Measurements from ENCODE around the gene PPP1R14C. TPM values are rescaled to one million over a fixed set of nuclear protein-coding genes. Genes with fewer than 3 reads are reported as not detected.

Gene PPP1R14C
- total and polyA plus RNA-seq, 2 donors (not counting 3 experiments of a cell fraction or from before 2014, with no cell fraction given) = not detected

DNA sequence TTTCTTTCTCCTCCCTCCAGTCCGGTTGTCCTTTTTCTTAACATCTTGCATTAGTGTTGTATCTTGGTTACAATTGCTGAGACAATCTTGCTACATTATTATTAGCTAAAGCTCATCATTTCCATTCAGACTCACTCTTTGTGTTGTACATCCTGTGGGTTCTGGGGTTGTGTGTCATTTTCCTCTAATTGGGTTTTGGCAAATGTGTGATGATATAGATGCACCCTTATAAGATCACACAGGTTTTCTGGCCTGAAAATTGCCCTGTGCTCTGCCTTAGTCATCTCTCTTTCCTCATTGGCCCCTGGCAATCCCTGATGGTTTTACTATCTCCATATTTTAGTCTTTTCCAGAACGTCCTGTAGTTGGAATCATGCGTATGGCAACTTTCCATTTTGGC lies 60.1 kb downstream of the PPP1R14C start:
- TF ChIP-seq JUN (IDR thresholded peaks at IDR 0.05; ENCODE audit: borderline replicate concordance, insufficient read depth, insufficient read length, low read depth) = no peak
- TF ChIP-seq, protein P1, sequence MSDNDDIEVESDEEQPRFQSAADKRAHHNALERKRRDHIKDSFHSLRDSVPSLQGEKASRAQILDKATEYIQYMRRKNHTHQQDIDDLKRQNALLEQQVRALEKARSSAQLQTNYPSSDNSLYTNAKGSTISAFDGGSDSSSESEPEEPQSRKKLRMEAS (IDR thresholded peaks at IDR 0.05; ENCODE audit: insufficient read depth, insufficient read length) = no peak
- no peak for TF ChIP-seq MYC (IDR thresholded peaks at IDR 0.05; ENCODE audit: low read depth, low read length)
- TF ChIP-seq POLR2AphosphoS5 (IDR thresholded peaks at IDR 0.05; ENCODE audit: insufficient read depth, low read depth, low read length) = no peak
- no peak for TF ChIP-seq FOS (IDR thresholded peaks at IDR 0.05; ENCODE audit: borderline replicate concordance, insufficient read depth, low read length)
- TF ChIP-seq, protein P2, sequence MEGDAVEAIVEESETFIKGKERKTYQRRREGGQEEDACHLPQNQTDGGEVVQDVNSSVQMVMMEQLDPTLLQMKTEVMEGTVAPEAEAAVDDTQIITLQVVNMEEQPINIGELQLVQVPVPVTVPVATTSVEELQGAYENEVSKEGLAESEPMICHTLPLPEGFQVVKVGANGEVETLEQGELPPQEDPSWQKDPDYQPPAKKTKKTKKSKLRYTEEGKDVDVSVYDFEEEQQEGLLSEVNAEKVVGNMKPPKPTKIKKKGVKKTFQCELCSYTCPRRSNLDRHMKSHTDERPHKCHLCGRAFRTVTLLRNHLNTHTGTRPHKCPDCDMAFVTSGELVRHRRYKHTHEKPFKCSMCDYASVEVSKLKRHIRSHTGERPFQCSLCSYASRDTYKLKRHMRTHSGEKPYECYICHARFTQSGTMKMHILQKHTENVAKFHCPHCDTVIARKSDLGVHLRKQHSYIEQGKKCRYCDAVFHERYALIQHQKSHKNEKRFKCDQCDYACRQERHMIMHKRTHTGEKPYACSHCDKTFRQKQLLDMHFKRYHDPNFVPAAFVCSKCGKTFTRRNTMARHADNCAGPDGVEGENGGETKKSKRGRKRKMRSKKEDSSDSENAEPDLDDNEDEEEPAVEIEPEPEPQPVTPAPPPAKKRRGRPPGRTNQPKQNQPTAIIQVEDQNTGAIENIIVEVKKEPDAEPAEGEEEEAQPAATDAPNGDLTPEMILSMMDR (IDR thresholded peaks at IDR 0.05; ENCODE audit: extremely low read depth in 1 of 2, insufficient read depth in 1 of 2, low read depth in 1 of 2, low read length in 2 of 2) = no peak
- TF ChIP-seq EZH2 (IDR thresholded peaks at IDR 0.05; ENCODE audit: borderline replicate concordance, low read depth, low read length, severe bottlenecking) = no peak
- H3K9ac ChIP-seq (replicated peaks; ENCODE audit: extremely low read depth, insufficient read depth, low read length) = no peak overlapping the region
- H2AFZ ChIP-seq (ENCODE audit: low read depth, low read length) = no peak overlapping the region
- CTCF ChIA-PET = no interaction called here
- no peaks in the 10 kb centered on the region for H3K9me3 ChIP-seq (replicated peaks; ENCODE audit: control insufficient read depth, insufficient read depth, low read length)
- no peak for DNase-seq (ENCODE audit: low read depth, low spot score)
- no peaks in the 10 kb centered on the region for H3K9me1 ChIP-seq (replicated peaks; ENCODE audit: control insufficient read depth, extremely low read depth, insufficient read depth, low read length)
- intact Hi-C loops (cut with micrococcal nuclease) = no loop called here
- POLR2A ChIA-PET = no interaction called here
- H3K4me1 ChIP-seq (ENCODE audit: control insufficient read depth, extremely low read depth, insufficient read depth, low read length) = no peaks in the 10 kb centered on the region
- H3K36me3 ChIP-seq (ENCODE audit: control insufficient read depth in 2 of 2, extremely low read depth in 1 of 2, insufficient read depth in 2 of 2, low read length in 2 of 2) = no peaks in the 10 kb centered on the region
- no peaks in the 10 kb centered on the region for H4K20me1 ChIP-seq (replicated peaks; ENCODE audit: control insufficient read depth, extremely low read depth, insufficient read depth, low read length)
- no peak overlapping the region for H3K27ac ChIP-seq (ENCODE audit: insufficient read depth, low read depth, low read length)
- no peaks in the 10 kb centered on the region for H3K79me2 ChIP-seq (ENCODE audit: control insufficient read depth, insufficient read depth, low read length)
- dilution Hi-C loops (cut with MboI; ENCODE audit: extremely low pct_ligation_motif_present, low sequenced_read_pairs) = no loop called here
- BruUV-seq (replicated peaks) = no TSS peak
- H3K4me3 ChIP-seq (replicated peaks in 1 of 3; ENCODE audit: insufficient read depth in 1 of 3, low read depth in 1 of 3, low read length in 3 of 3) = no peak overlapping the region
- no peaks in the 10 kb centered on the region for H3K27me3 ChIP-seq (ENCODE audit: control insufficient read depth in 2 of 2, insufficient read depth in 2 of 2, low read length in 2 of 2)
- no peak for FAIRE-seq
- H3K4me2 ChIP-seq (ENCODE audit: insufficient read depth, low read length) = no peak overlapping the region

All from endothelial cell of umbilical vein (primary cell).